GM18867 (cell line): Measurements from ENCODE around the gene RICTOR.
A peak's percentile ranks its signal among the peaks of the same experiment; 100 is the strongest.

Experiments
- ATAC-seq: cut with Tn5 transposase; IDR thresholded peaks from one replicate; pipeline ENCODE4 v1.9.1; 2021; ENCODE audit warnings: mild to moderate bottlenecking, moderate library complexity; ENCODE audit not compliant: unreplicated experiment

RICTOR gene

DNA sequence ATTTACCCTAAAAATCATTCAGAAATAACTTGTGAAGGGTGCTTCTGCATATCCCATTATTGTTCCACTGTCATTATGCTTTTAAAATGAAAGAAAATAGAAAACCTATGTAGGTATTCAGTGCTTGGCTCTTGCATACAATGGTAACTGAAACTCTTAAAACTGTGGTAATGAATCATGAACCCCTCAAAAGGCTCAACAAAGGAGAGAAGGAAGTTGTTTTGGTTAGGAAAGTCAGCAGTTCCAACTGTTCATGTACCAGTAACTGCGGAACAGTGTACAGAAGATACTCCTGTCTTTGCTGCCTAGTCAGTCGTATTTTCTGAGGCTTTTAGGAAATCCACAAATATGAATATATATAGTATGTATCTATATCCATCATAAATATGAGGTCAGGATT lies 132.3 kb downstream of the RICTOR start:
- ATAC-seq, result no peak

DNA sequence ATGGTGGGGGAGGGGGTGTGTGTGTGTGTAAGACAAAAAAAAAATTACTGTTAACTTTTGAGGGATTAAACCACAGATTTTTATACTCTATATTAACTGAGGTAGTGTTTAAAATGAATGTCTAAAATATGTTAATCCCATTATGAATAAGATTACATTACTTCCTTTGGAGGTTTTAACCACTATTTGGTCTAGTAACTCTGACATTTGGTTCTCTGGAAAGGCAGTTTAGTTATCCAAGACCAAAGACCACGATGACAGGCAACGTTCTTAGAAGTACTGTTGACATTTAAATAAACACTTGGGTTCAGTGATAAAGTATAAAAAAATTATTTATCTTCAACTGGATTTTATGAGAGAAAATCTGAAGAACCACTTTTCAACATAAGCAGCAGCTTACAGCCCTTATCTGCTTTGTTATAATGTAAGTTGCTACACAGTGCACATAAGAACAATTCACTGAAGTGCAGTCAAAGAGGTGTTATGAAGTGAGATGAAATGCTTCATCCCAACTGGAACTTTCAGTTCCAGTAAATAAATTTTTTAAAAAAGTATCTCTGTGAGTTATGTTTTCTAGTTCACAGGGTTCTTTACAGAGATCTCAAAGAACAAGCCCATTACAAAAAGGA lies 133.9 kb downstream of the RICTOR start:
- no peak for ATAC-seq

GRCh38 chr5:38938973-38939372 lies 135.2 kb downstream of the RICTOR start:
- no peak for ATAC-seq

DNA sequence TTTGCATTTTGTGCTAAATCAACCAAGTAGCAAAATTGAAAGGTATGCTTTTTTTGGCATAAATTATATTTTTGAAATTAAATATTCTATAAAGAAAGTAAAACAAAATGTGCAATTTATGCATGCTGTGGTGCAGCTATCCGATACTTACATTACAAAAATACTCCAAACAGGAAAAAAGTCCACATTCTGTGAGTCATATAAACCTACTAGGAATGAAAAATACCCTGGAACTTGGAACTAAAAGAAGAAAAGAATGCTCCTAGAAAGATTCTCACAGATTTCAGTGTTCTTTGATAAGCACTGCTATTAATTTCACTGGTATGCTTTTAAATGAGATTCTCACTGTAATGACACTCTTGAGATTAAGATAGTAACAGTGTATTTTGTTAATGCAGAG lies 135.8 kb downstream of the RICTOR start:
- ATAC-seq, result no peak

DNA sequence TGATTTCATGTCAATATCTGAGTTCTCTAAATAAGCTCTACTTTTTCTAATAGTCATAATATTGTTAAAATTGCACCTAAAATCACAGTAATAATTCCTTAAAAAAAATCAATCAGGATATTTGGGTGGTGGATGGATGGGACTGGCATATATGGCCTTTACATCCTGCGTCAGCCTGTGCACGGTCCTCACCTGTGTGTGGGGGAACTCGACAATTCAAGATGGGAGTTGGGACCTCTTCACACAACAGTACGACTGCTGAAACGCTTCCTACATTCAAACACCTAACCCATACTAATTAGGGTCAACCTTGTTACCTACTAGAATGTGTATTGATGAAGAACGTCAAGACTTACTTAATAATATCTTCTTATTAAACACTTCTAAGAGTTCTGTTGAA lies 137.9 kb downstream of the RICTOR start:
- no peak for ATAC-seq

DNA sequence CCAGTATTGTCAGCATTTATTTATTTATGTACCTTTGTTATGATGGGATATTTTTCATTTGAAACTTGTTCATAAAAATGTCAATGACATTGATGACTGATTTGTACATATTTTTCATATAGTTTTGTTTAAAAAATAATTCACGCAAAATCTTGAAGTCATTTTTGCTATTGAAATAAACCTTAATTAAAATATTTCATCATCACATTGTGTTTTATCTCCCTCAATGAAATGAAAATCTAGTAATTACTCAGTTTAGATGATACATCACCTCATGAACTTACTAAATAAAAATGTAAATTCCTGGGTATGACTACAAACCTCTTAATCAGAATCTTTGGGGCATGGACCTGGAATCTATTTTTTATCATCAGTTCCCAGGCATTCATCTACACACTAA lies 138.8 kb downstream of the RICTOR start:
- ATAC-seq, result no peak

DNA sequence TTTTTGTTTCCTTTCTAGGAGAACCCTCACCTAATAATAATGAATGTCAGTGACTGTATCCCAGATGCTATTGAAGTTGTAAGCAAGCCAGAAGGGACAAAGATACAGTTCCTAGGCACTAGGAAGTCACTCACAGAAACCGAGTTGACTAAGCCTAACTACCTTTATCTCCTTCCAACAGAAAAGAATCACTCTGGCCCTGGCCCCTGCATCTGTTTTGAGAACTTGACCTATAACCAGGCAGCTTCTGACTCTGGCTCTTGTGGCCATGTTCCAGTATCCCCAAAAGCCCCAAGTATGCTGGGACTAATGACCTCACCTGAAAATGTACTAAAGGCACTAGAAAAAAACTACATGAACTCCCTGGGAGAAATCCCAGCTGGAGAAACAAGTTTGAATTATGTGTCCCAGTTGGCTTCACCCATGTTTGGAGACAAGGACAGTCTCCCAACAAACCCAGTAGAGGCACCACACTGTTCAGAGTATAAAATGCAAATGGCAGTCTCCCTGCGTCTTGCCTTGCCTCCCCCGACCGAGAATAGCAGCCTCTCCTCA lies 141.3 kb downstream of the RICTOR start:
- ATAC-seq, result no peak

- ATAC-seq, result no peak
Measured at GRCh38 chr5:38931731-38932130, 142.5 kb downstream of the RICTOR start.

DNA sequence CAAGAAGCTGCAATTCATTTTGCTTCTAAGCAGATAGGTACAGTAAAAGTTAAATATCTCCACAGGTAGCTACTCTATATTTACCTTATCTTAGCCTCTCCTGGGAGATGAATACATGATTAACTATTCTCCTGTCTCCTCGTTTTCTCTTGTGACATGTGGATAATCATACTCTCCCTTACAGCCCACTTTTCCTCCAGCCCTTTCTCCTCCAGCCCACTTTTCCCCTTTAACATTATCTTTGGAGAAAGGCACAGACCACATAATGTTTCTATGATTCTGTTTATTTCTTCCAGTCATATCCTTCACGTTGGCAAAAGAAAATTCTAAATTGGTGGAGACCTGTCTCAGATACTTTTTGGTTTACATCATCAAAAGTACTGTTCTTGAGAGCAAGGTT lies 144.4 kb downstream of the RICTOR start:
- ATAC-seq, result no peak

DNA sequence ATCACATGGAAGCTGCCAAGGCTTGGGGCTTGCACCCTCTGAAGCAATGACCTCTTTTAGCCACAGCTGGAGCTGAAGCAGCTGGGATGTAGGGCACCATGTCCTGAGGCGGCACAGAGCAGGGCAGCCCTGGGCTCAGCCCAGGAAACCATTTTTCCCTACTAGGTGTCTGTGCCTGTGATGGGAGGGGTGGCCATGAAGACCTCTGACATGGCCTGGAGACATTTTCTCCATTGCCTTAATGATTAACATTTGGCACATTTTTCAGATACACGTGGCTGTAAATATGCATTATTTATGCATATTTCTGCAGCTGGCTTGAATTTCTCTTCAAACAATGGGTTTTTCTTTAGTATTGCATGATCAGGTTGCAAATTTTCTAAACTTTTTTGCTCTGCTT lies 146.7 kb downstream of the RICTOR start:
- no peak for ATAC-seq

DNA sequence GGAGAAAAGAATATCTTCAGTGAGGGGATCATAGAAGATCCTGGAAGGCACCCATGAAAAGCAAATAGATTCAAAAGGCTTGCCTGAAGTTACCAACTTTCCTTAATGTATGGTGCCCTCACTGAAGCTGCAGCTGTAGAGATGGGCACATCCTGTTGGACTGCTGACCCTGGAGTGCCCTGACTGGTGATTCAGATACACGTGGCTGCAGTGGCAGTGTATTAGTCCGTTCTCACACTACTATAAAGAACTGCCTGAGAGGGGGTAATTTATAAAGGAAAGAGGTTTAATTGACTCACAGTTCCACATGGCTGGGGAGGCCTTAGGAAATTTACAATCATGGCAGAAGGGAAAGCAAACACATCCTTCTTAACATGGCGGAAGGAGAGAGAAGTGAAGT lies 148.1 kb downstream of the RICTOR start:
- ATAC-seq, result no peak

DNA sequence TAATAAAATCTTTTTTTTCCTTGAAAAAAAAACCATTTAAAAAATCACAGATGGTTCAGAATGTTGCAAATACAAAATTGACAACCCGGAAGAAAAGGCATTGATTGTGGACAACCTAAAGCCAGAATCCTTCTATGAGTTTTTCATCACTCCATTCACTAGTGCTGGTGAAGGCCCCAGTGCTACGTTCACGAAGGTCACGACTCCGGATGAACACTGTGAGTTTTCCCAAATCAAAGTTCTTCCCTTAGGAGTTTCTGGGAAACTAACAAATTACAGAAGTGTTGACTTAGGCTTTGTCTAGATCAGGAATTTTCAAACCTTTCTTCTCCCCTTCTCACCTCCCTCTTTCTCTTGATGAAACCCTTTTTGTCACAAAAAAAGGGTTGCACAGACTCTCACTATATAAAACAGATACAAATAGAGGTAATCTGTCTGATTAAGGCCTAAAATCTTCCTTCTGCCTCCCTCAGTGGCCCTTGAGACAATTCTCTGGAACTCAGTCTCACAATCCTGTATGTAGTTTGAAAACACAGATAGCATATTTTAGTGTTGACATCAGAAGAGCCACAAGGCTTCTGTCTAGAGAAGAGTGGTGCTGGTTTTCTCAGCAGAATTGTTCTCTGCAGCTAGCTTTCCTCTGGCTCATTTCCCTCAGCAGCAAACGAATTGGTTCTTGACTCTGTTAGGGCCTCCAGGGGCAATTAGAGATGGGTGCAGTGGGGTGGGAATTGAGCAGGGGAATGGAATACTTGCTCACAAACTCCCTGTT lies 148.9 kb downstream of the RICTOR start:
- ATAC-seq, result no peak

- no peak for ATAC-seq
Measured at GRCh38 chr5:38923661-38924451, 150.3 kb downstream of the RICTOR start.

- peak; percentile 84 for ATAC-seq
Measured at GRCh38 chr5:38922199-38922598, 152.0 kb downstream of the RICTOR start.

DNA sequence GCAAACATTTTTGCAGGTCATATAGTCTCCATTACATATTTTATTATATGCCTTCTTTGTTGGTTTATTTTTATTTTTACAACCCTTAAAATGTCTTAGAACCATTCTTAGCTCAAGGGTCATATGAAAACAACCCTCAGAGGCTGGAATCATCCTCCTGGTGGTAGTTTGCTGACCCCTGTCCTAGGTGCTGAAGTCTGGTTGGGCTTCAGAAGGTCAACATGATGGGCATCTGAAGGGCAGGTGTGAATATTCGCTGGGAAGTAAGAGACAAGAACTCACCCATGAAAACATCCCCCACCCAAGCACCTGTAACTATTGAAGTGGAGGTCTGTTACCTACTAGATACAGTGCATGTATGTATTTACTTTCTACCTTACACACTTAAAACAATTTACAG lies 153.0 kb downstream of the RICTOR start:
- ATAC-seq, result no peak

GRCh38 chr5:38916802-38917201 lies 157.4 kb downstream of the RICTOR start:
- no peak for ATAC-seq

GRCh38 chr5:38913714-38914113 lies 160.5 kb downstream of the RICTOR start:
- no peak for ATAC-seq

GRCh38 chr5:38911933-38912332 lies 162.3 kb downstream of the RICTOR start:
- ATAC-seq, result no peak

GRCh38 chr5:38906503-38906902 lies 167.7 kb downstream of the RICTOR start:
- no peak for ATAC-seq

DNA sequence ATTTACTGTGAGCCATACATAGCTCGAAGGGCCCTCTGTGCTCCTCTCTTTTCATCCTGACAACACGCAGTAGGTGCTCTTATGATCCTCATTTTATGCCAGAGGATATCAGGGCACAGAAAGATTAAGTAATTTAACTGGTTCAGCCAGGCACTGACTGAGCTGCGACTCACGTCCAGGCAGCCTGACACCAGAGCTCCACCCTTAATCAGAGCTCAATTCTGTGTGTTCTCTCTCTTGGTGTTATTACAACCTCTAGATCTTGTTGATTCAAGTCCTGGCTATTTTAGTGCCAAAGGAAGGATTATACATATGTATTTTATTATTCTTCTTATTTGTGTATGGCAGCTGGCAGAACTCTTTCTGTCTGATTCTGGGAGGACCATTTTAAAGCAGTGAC lies 168.7 kb downstream of the RICTOR start:
- no peak for ATAC-seq

- ATAC-seq, result no peak
Measured at GRCh38 chr5:38899936-38900335, 174.3 kb downstream of the RICTOR start.

DNA sequence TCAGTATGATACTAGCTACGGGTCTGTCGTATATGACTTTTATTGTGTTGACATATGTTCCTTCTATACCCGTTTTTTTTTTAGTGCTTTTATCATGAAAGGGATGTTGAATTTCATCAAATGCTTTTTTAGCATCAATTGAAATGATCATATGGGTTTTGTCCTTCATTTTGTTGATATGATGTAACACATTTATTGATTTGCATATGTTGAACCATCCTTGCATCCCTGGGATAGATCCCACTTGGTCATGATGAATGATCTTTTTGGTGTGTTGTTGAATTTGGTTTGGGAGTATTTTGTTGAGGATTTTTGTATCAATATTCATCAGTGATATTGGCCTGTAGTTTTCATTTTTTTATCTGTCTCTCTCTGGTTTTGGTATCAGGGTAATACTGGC lies 177.4 kb downstream of the RICTOR start:
- no peak for ATAC-seq
